B cell (primary cell): ENCODE data around the gene HPCA. TPM values are rescaled to one million over a fixed set of nuclear protein-coding genes. Genes with fewer than 3 reads are reported as not detected.

Experiments
- ATAC-seq: fragments of 200-7000 bp; cut with Tn5 transposase; one replicate; pipeline ENCODE4 v1.10.0; 2021; ENCODE audit warnings: low read depth, mild to moderate bottlenecking, moderate number of reproducible peaks, moderate library complexity
- CTCF ChIA-PET: fragments of 350-600 bp; sonication (Branson Sonifier 250); formaldehyde crosslinking; loops from one replicate; lab custom pipeline; 2021; ENCODE audit warnings: antibody characterized with exemption, inconsistent platforms; lab: Charles Lee
- POLR2A ChIA-PET: fragments of 350-600 bp; sonication (Branson Sonifier 250); formaldehyde crosslinking; loops from one replicate; lab custom pipeline; 2021; ENCODE audit warnings: antibody characterized with exemption; lab: Charles Lee
- DNase-seq: peaks from one replicate; pipeline ENCODE4 v3.0.0; 2013
- H2AFZ ChIP-seq: 2 replicates; pipeline ENCODE4 v1.6.1; 2012; ENCODE audit warnings: mild to moderate bottlenecking, low read depth, low read length; ENCODE audit not compliant: insufficient read depth, poor library complexity, severe bottlenecking
- H3K27ac ChIP-seq, 2 donors: 1 replicate in 1 of 2; 2 replicates in 1 of 2; pipeline ENCODE4 v1.5.1; 2012 to 2013; ENCODE audit warnings: low read length in 2 of 2, mild to moderate bottlenecking in 2 of 2, moderate library complexity in 1 of 2
- H3K27me3 ChIP-seq, 4 experiments: fragments of 200-600 bp in 1 of 4; sonication (generic) in 1 of 4; replicated peaks in 1 of 4; 1 replicate in 2 of 4; 2 replicates in 2 of 4; pipeline versions ENCODE4 v1.6.1 to v1.7.0; 2013 to 2016; ENCODE audit warnings: low read length in 3 of 4, mild to moderate bottlenecking in 2 of 4, mixed read lengths in 1 of 4, moderate library complexity in 1 of 4; ENCODE audit not compliant: insufficient read depth in 4 of 4, control insufficient read depth in 3 of 4; ENCODE audit errors: control extremely low read depth in 1 of 4
- H3K36me3 ChIP-seq, 2 experiments: replicated peaks in 1 of 2; 1 replicate in 1 of 2; 2 replicates in 1 of 2; pipeline versions ENCODE4 v1.6.1 to v1.7.1; 2013; ENCODE audit warnings: low read length in 1 of 2; ENCODE audit not compliant: insufficient read depth in 2 of 2, control insufficient read depth in 1 of 2; ENCODE audit errors: control extremely low read depth in 1 of 2, extremely low read depth in 1 of 2
- H3K4me1 ChIP-seq, 2 donors: fragments of 200-600 bp in 1 of 2; sonication (generic) in 1 of 2; 1 replicate in 1 of 2; 2 replicates in 1 of 2; pipeline versions ENCODE4 v1.5.1 to v1.6.1; 2013 to 2017; ENCODE audit warnings: low read length in 2 of 2; ENCODE audit not compliant: control insufficient read depth in 2 of 2, insufficient read depth in 2 of 2
- H3K4me2 ChIP-seq: replicated peaks from 2 replicates; pipeline ENCODE3; 2012; ENCODE audit warnings: mild to moderate bottlenecking, low read depth, low read length; ENCODE audit not compliant: poor library complexity, severe bottlenecking
- H3K4me3 ChIP-seq, 5 experiments: fragments of 200-600 bp in 1 of 5; sonication (generic) in 1 of 5; 1 replicate in 3 of 5; 2 replicates in 2 of 5; pipeline versions ENCODE4 v1.5.1 to v1.7.0; 2011 to 2016; ENCODE audit warnings: low read length in 4 of 5, mild to moderate bottlenecking in 4 of 5, low read depth in 2 of 5, control low read depth in 1 of 5, moderate library complexity in 1 of 5; ENCODE audit not compliant: insufficient read depth in 1 of 5; ENCODE audit errors: control extremely low read depth in 1 of 5, extremely low read depth in 1 of 5
- H3K79me2 ChIP-seq: fragments of 200-600 bp; sonication (generic); one replicate; pipeline ENCODE4 v1.6.0; 2016; ENCODE audit warnings: low read length; ENCODE audit not compliant: control insufficient read depth, insufficient read depth
- H3K9ac ChIP-seq: fragments of 200-600 bp; sonication (generic); 2 replicates; pipeline ENCODE4 v1.6.1; 2017; ENCODE audit warnings: mild to moderate bottlenecking, low read length, moderate library complexity
- H3K9me3 ChIP-seq, 3 donors: one replicate each; pipeline versions ENCODE4 v1.6.1 to v1.7.1; 2013; ENCODE audit warnings: low read length in 2 of 3; ENCODE audit not compliant: control insufficient read depth in 2 of 3, insufficient read depth in 1 of 3; ENCODE audit errors: control extremely low read depth in 1 of 3
- H4K20me1 ChIP-seq: 2 replicates; pipeline ENCODE4 v1.6.0; 2012; ENCODE audit warnings: mild to moderate bottlenecking, low read length; ENCODE audit not compliant: insufficient read depth, control insufficient read depth, poor library complexity, severe bottlenecking
- H3K27ac Mint-ChIP-seq: one replicate; pipeline ENCODE4 v1.8.0; 2021; ENCODE audit warnings: mixed read lengths
- H3K27me3 Mint-ChIP-seq: one replicate; pipeline ENCODE4 v1.8.0; 2021; ENCODE audit warnings: mixed read lengths
- H3K4me1 Mint-ChIP-seq: one replicate; pipeline ENCODE4 v1.8.0; 2021; ENCODE audit warnings: mixed read lengths
- H3K4me3 Mint-ChIP-seq: one replicate; pipeline ENCODE4 v1.8.0; 2021; ENCODE audit warnings: mixed read lengths
- H3K9me3 Mint-ChIP-seq: one replicate; pipeline ENCODE4 v1.8.0; 2022; ENCODE audit warnings: mixed read lengths; ENCODE audit not compliant: insufficient read depth
- EZH2 ChIP-seq: IDR thresholded peaks from 2 replicates; pipeline ENCODE4 v1.6.1; 2012; ENCODE audit warnings: borderline replicate concordance, low read depth, mild to moderate bottlenecking, moderate library complexity, low read length; ENCODE audit not compliant: insufficient read depth, poor library complexity, severe bottlenecking
- WGBS: methylation state at CpG from one replicate; pipeline ENCODE4 v1.1.5; 2013; ENCODE audit warnings: missing lambda C conversion rate; ENCODE audit not compliant: insufficient coverage; 5-methylcytosine and 5-hydroxymethylcytosine counted together
- intact Hi-C: fragments of 100-400 bp; cut with micrococcal nuclease; formaldehyde crosslinking; loops from one replicate; pipeline ENCODE4 v1.10.0; 2022
- polyA plus RNA-seq: library from polyadenylated mRNA; depleted of rRNA; stranded (reverse); fragments of >200 nt; gene quantifications from 2 replicates; pipeline ENCODE4 v1.2.3, GENCODE V29; 2012
- total RNA-seq, 2 donors: library from RNA; stranded (reverse); fragments of 120-200 nt in 1 of 2; gene quantifications; 1 replicate in 1 of 2; 2 replicates in 1 of 2; pipeline versions ENCODE4 v1.2.3 to v1.2.4, GENCODE V29; 2013 to 2022
- TF ChIP-seq, protein P1 (sequence below): fragments of 200-600 bp; IDR thresholded peaks from one replicate; pipeline ENCODE4 v1.8.0; 2022; ENCODE audit warnings: antibody characterized with exemption, mild to moderate bottlenecking

HPCA gene
- total and polyA plus RNA-seq, 2 donors (not counting 1 experiment from before 2014, with no cell fraction given) = 0.06 TPM; not detected in 1

DNA sequence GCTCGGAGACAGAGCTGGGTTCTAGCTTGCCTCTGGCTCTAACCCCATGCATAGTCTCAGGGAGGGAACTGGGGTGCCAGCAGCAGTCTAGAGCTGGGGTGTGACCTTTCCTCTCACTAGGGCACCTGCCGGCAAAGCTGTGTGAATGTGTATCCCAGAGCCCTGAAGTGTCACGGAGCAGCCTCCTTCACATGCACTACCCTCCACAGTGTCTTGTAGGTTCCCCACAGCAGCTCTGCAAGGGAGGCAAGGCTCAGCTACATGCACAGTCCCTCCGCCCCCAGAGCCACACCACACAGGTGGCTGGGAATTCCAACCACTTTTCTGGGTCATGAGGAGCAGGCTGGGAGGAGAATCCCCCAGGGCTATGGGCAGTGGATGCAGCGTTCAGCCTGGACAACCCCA, 7.7 kb upstream of the HPCA start:
- Histone ChIP-seq H3K9me3 (no peaks in the 10 kb centered on the region), H2AFZ (no peak overlapping the region), H3K27ac (no peak overlapping the region), H3K4me3 (no peak overlapping the region), H3K4me1 (peaks cover 0 to 12% of the 10 kb centered on the region in 2 donors), H3K4me2 (no peak overlapping the region), H3K9ac (no peak overlapping the region), H3K27me3 (peaks cover 0 to 36% (median 8%) of the 10 kb centered on the region in 4 experiments), H3K36me3 (no peaks in the 10 kb centered on the region), H4K20me1 (no peaks in the 10 kb centered on the region), H3K79me2 (no peaks in the 10 kb centered on the region)
- H3K4me1 Mint-ChIP-seq = peaks cover 11% of the 10 kb centered on the region
- H3K4me3 Mint-ChIP-seq = no peak overlapping the region
- peaks cover 32% of the 10 kb centered on the region for H3K27me3 Mint-ChIP-seq
- ATAC-seq (no peak), DNase-seq (peak; percentile 2)
- no peaks in the 10 kb centered on the region for H3K9me3 Mint-ChIP-seq
- no peak overlapping the region for H3K27ac Mint-ChIP-seq
- POLR2A ChIA-PET = no interaction called here
- no peak for TF ChIP-seq EZH2
- WGBS = 88% methylated on average over 1 of the region's 5 CpGs
- intact Hi-C loops = loop anchor here (10.0 kb wide), 1 partner anchor 54 kb away; no protein-coding TSS in a partner anchor
- CTCF ChIA-PET = no interaction called here

DNA sequence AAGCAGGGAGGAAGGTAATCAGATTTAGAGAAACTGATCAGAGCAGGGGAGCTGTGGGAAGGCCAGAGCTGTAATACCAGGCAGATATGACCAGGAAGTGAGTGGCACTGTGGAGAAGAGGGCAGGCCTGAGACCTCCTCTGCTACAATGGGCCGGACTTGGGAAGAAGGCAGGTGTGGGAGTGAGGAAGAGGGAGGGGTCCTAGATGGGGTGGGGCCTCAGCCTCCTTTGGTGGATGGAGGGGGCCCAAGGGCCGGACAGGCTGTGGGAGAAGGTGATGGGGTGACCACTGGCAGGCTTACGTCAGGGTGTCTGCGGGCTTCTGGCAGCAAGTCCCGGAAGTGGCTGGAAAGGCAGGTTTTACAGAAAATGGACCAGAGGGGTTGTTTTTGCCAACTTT, 5.0 kb upstream of the HPCA start:
- Mint-ChIP-seq H3K27me3 (peaks cover 36% of the 10 kb centered on the region), H3K27ac (peak overlapping the region; percentile 20), H3K4me3 (no peak overlapping the region), H3K4me1 (peaks cover 6% of the 10 kb centered on the region), H3K9me3 (no peaks in the 10 kb centered on the region)
- TF ChIP-seq EZH2 = no peak
- TF ChIP-seq, protein P1, sequence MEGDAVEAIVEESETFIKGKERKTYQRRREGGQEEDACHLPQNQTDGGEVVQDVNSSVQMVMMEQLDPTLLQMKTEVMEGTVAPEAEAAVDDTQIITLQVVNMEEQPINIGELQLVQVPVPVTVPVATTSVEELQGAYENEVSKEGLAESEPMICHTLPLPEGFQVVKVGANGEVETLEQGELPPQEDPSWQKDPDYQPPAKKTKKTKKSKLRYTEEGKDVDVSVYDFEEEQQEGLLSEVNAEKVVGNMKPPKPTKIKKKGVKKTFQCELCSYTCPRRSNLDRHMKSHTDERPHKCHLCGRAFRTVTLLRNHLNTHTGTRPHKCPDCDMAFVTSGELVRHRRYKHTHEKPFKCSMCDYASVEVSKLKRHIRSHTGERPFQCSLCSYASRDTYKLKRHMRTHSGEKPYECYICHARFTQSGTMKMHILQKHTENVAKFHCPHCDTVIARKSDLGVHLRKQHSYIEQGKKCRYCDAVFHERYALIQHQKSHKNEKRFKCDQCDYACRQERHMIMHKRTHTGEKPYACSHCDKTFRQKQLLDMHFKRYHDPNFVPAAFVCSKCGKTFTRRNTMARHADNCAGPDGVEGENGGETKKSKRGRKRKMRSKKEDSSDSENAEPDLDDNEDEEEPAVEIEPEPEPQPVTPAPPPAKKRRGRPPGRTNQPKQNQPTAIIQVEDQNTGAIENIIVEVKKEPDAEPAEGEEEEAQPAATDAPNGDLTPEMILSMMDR = no peak
- ATAC-seq (no peak), DNase-seq (no peak)
- H3K9ac ChIP-seq = no peak overlapping the region
- no peaks in the 10 kb centered on the region for H3K9me3 ChIP-seq
- no peaks in the 10 kb centered on the region for H4K20me1 ChIP-seq
- H3K4me1 ChIP-seq = peaks cover 0 to 4% of the 10 kb centered on the region in 2 donors
- H3K27ac ChIP-seq = no peak overlapping the region
- intact Hi-C loops = no loop called here
- WGBS = 90% methylated on average over 5 of the region's 5 CpGs
- ChIA-PET CTCF (interaction anchor here (1.2 to 2.0 kb wide), 2 partner anchors 10 to 361 kb away, joined by 3 to 8 read pairs; no protein-coding TSS in a partner anchor), POLR2A (no interaction called here)
- H3K4me3 ChIP-seq = no peak overlapping the region
- H3K36me3 ChIP-seq = no peaks in the 10 kb centered on the region
- no peak overlapping the region for H3K4me2 ChIP-seq
- peaks cover 0 to 35% (median 6%) of the 10 kb centered on the region in 4 experiments for H3K27me3 ChIP-seq
- no peak overlapping the region for H2AFZ ChIP-seq
- H3K79me2 ChIP-seq = no peaks in the 10 kb centered on the region
